Prostate gland (tissue), 2 donors: ENCODE measurements around the gene CORO1C.

Source experiments
- CTCF ChIP-seq, 4 experiments: fragments of 200-600 bp in 2 of 4; fragments of 450-650 bp in 2 of 4; sonication (generic) in 2 of 4; IDR thresholded peaks; 1 replicate in 3 of 4; 2 replicates in 1 of 4; pipeline ENCODE4 v1.5.1; 2016 to 2019; ENCODE audit warnings: antibody characterized with exemption in 4 of 4, mild to moderate bottlenecking in 2 of 4, moderate library complexity in 2 of 4
- POLR2A ChIP-seq: fragments of 450-650 bp; IDR thresholded peaks from one replicate; pipeline ENCODE4 v1.6.1; 2016; ENCODE audit warnings: antibody characterized with exemption, mild to moderate bottlenecking
- POLR2AphosphoS5 ChIP-seq: sonication (generic); formaldehyde crosslinking; IDR thresholded peaks from one replicate; pipeline ENCODE4 v1.6.1; 2017; ENCODE audit warnings: antibody characterized with exemption

DNA sequence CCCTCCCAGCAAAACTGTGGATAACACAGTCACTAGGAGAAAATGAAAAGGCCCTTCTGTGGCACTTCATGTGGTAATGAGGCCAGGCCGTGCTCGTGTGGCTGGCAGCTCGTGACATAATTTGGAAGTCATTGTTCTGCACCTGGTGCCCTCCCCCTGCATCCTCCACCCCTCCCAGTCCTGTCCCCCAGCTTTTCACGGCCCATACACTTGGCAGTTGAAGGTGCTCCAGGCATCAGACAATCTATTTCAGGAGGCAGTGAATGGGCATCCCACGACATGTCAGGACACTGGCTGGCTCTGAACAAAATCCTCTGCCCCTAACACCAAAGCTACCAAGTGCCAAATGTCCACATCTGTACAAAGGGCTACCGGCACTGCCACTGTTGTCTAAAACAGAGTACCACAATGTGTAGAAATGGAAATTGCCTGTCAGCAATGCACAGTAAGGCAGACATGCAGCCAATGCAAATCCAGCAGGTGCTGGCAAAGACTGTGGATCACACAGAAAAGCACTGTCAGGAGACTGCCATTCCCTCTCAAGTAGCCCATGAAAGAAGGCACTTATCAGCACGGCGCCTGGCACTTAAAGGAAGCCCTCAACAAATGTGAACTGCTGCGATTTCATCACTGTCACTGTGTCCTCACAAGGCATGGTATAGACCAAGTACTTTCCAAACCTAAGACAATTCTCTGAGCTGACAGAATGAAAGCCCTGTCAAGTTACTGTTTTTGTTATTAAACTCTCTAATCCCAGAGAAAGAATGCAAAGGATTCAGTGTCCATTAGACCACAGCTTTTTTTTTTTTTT is 39.1 kb downstream of the CORO1C start:
- TF ChIP-seq POLR2AphosphoS5 (no peak), POLR2A (no peak), CTCF (IDR thresholded peaks at IDR 0.05) (no peak)
